ENCODE data around the gene MAMDC2.

The MAMDC2 gene

GRCh38 chr9:70120834-70121510 is 77.3 kb downstream of the MAMDC2 start:
- no peaks in the 10 kb centered on the region for H3K36me3 Mint-ChIP-seq (ENCODE audit: low read depth)
- no peak for TF ChIP-seq CTCF (IDR thresholded peaks at IDR 0.05; ENCODE audit: unreplicated experiment in 3 of 3)
- H3K27ac Mint-ChIP-seq = no peak overlapping the region
- no peaks in the 10 kb centered on the region for H3K4me1 Mint-ChIP-seq
- no peaks in the 10 kb centered on the region for H3K9me3 Mint-ChIP-seq
- H3K4me3 Mint-ChIP-seq = no peak overlapping the region
- no peaks in the 10 kb centered on the region for H3K27me3 Mint-ChIP-seq (ENCODE audit: low read depth)

- H3K27me3 Mint-ChIP-seq (ENCODE audit: low read depth) = no peaks in the 10 kb centered on the region
- H3K4me1 Mint-ChIP-seq = peaks cover 6% of the 10 kb centered on the region
- TF ChIP-seq CTCF (IDR thresholded peaks at IDR 0.05; ENCODE audit: unreplicated experiment in 3 of 3) = no peak
Observed at GRCh38 chr9:70121818-70122436, 78.3 kb downstream of the MAMDC2 start.

DNA sequence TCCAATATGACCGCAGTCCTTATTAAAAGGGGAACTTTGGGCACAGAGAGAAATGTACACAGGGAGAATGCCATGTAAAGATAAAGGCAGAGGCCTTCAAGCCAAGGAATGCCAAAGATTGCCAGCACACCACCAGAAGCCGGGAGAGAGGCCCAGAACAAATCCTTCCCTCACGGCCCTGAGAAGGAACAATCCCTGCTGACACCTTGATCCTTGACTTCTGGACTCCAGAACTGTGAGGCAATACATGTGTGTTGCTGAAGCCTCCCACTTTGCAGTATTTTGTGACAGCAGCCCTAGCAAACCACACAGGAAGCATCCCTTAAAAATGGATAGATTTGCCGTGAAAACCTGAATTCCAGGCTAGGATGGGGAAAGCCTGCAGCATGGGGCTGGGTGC is 80.0 kb downstream of the MAMDC2 start:
- no peak for TF ChIP-seq CTCF (IDR thresholded peaks at IDR 0.05; ENCODE audit: unreplicated experiment in 3 of 3)
- H3K36me3 Mint-ChIP-seq (ENCODE audit: low read depth) = no peaks in the 10 kb centered on the region
- H3K27me3 Mint-ChIP-seq (ENCODE audit: low read depth) = no peaks in the 10 kb centered on the region

More at GRCh38 chr9:70121818-70122436, 78.3 kb downstream of the MAMDC2 start:
- H3K4me3 Mint-ChIP-seq = no peak overlapping the region
- H3K27ac Mint-ChIP-seq = no peak overlapping the region
- no peaks in the 10 kb centered on the region for H3K36me3 Mint-ChIP-seq (ENCODE audit: low read depth)
- no peaks in the 10 kb centered on the region for H3K9me3 Mint-ChIP-seq

DNA sequence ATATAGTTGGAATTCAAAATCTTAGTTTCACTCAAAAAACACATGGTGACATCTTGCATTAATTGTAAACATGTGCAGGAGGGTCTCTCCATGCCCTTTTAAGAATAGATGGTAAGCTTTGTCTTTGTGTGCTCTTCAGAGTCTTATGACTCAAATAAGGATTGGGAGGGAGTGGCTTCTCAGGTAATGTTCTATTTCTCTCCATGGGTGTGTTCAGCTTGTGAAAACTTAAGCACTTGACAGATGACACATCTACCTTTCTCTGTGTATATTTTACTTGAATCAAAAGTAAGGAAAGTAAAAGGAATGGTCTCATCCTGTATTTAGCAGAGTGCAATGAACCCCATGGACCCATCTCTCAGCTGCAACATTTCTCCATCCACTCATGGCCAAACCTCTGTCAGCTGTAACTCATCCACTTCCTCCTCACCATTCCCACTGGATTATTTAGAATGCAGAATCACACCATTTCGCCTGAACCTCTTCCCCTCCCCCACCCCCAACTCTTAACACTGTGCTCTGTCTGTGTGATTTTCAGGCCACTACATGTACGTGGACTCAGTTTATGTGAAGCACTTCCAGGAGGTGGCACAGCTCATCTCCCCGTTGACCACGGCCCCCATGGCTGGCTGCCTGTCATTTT is 82.1 kb downstream of the MAMDC2 start:
- H3K36me3 Mint-ChIP-seq (ENCODE audit: low read depth) = no peaks in the 10 kb centered on the region
- no peak overlapping the region for H3K4me3 Mint-ChIP-seq
- H3K27ac Mint-ChIP-seq = no peak overlapping the region
- no peak for TF ChIP-seq CTCF (IDR thresholded peaks at IDR 0.05; ENCODE audit: unreplicated experiment in 3 of 3)
- peaks cover 29% of the 10 kb centered on the region for H3K4me1 Mint-ChIP-seq
- H3K27me3 Mint-ChIP-seq (ENCODE audit: low read depth) = no peaks in the 10 kb centered on the region
- no peaks in the 10 kb centered on the region for H3K9me3 Mint-ChIP-seq

More for the DNA sequence above, 80.0 kb downstream of the MAMDC2 start:
- H3K4me3 Mint-ChIP-seq = no peak overlapping the region
- H3K27ac Mint-ChIP-seq = no peak overlapping the region
- no peaks in the 10 kb centered on the region for H3K9me3 Mint-ChIP-seq
- H3K4me1 Mint-ChIP-seq = peaks cover 14% of the 10 kb centered on the region

DNA sequence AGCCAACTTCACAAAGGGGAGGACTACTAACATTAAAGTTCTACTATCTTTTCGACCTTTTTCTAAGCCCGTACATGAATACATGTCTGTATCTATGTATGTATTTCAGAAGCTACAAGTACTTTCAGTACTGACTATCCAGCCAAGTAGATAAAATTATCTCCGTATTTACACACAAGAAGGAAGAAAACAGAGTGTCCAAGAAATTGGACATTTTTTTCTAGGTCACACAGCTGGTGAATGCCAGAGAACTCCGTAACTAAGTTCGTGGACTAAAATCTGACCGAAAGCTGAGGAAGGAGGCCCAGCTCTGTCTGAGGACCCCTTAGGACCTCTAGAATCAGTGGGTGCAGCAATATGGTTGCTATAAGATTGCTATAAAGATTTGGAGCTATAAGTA is 83.4 kb downstream of the MAMDC2 start:
- no peaks in the 10 kb centered on the region for H3K9me3 Mint-ChIP-seq
- peaks cover 40% of the 10 kb centered on the region for H3K4me1 Mint-ChIP-seq
- H3K36me3 Mint-ChIP-seq (ENCODE audit: low read depth) = no peaks in the 10 kb centered on the region
- no peak overlapping the region for H3K4me3 Mint-ChIP-seq
- TF ChIP-seq CTCF (IDR thresholded peaks at IDR 0.05; ENCODE audit: unreplicated experiment in 3 of 3) = no peak
- H3K27ac Mint-ChIP-seq = no peak overlapping the region
- no peaks in the 10 kb centered on the region for H3K27me3 Mint-ChIP-seq (ENCODE audit: low read depth)

Measured in nephron (organoid).